Measurements from ENCODE around the gene IFITM10. TPM values are rescaled to one million over a fixed set of nuclear protein-coding genes. Genes with fewer than 3 reads are reported as not detected.
A peak's percentile ranks its signal among the peaks of the same experiment; 100 is the strongest.

Gene IFITM10
- total and polyA plus RNA-seq, 2 donors from 2014 or later: 2.3 to 6.4 TPM

DNA sequence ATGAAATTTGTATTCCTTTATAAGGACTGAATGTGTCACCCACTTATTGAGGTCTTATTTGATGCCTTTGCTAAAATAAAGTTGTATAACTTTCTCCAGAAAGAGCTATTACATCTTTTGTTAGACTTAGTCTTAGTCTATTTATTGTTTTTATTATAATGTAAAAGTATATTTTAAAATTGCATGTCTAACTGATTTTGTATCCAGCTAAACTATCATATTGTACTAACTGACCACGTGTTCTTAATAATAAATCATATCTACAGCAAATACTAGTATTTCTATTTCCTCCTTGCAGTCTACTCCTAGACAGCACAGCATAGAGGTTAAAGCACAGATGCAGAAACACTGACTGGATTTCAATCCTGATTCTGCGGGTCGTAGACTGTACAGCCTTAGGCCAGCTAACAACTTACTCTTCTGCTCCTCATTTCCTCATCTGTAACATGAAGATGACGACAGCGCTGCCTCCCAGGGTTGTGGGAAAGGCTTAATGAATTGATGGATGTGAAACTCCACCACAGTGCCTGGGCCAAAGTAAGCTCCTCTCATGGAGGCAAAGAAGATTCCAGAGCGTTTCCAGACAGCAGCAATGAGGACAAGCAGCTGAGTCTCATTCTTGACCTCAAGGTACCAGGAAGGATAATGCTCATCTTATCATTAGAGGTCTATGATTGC lies 13.2 kb downstream of the IFITM10 start:
- no peaks in the 10 kb centered on the region for H3K4me1 ChIP-seq (ENCODE audit: control insufficient read depth in 2 of 3, insufficient read depth in 2 of 3, low read depth in 1 of 3, low read length in 3 of 3)
- no peak overlapping the region for H3K27ac ChIP-seq (ENCODE audit: low read depth in 2 of 2, low read length in 2 of 2)
- intact Hi-C loops (cut with DNase I): no loop called here
- no peak overlapping the region for H3K4me3 ChIP-seq (ENCODE audit: low read length in 3 of 3)
- no peak overlapping the region for H3K9ac ChIP-seq (ENCODE audit: low read length in 3 of 3)
- TF ChIP-seq, protein P1, sequence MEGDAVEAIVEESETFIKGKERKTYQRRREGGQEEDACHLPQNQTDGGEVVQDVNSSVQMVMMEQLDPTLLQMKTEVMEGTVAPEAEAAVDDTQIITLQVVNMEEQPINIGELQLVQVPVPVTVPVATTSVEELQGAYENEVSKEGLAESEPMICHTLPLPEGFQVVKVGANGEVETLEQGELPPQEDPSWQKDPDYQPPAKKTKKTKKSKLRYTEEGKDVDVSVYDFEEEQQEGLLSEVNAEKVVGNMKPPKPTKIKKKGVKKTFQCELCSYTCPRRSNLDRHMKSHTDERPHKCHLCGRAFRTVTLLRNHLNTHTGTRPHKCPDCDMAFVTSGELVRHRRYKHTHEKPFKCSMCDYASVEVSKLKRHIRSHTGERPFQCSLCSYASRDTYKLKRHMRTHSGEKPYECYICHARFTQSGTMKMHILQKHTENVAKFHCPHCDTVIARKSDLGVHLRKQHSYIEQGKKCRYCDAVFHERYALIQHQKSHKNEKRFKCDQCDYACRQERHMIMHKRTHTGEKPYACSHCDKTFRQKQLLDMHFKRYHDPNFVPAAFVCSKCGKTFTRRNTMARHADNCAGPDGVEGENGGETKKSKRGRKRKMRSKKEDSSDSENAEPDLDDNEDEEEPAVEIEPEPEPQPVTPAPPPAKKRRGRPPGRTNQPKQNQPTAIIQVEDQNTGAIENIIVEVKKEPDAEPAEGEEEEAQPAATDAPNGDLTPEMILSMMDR (IDR thresholded peaks at IDR 0.05; ENCODE audit: borderline replicate concordance, extremely low read depth, insufficient read depth): no peak
- no peaks in the 10 kb centered on the region for H3K27me3 ChIP-seq (ENCODE audit: control insufficient read depth, insufficient read depth, low read length)
- FAIRE-seq (no peak), DNase-seq (no peak)
- H3K9me3 ChIP-seq (ENCODE audit: control insufficient read depth in 2 of 3, insufficient read depth in 1 of 3, low read length in 3 of 3): peaks cover 2 to 8% (median 5%) of the 10 kb centered on the region in 3 donors
- H3K36me3 ChIP-seq (ENCODE audit: control insufficient read depth in 2 of 3, insufficient read depth in 3 of 3, low read length in 3 of 3): no peaks in the 10 kb centered on the region

DNA sequence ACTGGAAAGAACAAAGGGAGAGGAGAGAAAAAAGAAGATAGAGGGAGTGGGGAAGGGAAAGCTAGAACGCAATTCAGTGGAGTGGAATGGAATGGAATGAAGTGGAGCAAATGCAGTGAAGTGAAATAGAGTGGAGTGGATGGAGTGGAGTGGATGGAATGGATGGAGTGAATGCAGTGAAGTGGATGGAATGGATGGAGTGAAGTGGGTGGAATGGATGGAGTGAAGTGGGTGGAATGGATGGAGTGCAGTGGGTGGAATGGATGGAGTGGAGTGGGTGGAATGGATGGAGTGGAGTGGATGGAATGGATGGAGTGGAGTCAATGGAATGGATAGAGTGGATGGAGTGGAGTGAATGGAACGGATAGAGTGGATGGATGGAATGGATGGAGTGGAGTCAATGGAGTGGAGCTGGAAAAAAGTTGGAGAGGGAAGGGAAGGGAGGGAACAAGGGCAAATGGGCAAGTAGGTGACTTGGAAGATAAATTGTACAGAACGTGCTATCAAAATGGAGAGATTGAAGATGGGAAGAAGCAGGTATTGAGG lies 13.9 kb downstream of the IFITM10 start:
- TF ChIP-seq, protein P1 (IDR thresholded peaks at IDR 0.05; ENCODE audit: borderline replicate concordance, extremely low read depth, insufficient read depth): no peak
- FAIRE-seq: no peak
- intact Hi-C loops (cut with DNase I): no loop called here
- H3K4me1 ChIP-seq (ENCODE audit: control insufficient read depth in 2 of 3, insufficient read depth in 2 of 3, low read depth in 1 of 3, low read length in 3 of 3): no peaks in the 10 kb centered on the region
- peaks cover 2 to 8% (median 5%) of the 10 kb centered on the region in 3 donors for H3K9me3 ChIP-seq (ENCODE audit: control insufficient read depth in 2 of 3, insufficient read depth in 1 of 3, low read length in 3 of 3)
- H3K27ac ChIP-seq (ENCODE audit: low read depth in 2 of 2, low read length in 2 of 2): no peak overlapping the region
- H3K9ac ChIP-seq (ENCODE audit: low read length in 3 of 3): no peak overlapping the region
- H3K4me3 ChIP-seq (ENCODE audit: low read length in 3 of 3): no peak overlapping the region
- no peaks in the 10 kb centered on the region for H3K36me3 ChIP-seq (ENCODE audit: control insufficient read depth in 2 of 3, insufficient read depth in 3 of 3, low read length in 3 of 3)
- H3K27me3 ChIP-seq (ENCODE audit: control insufficient read depth, insufficient read depth, low read length): no peaks in the 10 kb centered on the region
- DNase-seq: no peak

DNA sequence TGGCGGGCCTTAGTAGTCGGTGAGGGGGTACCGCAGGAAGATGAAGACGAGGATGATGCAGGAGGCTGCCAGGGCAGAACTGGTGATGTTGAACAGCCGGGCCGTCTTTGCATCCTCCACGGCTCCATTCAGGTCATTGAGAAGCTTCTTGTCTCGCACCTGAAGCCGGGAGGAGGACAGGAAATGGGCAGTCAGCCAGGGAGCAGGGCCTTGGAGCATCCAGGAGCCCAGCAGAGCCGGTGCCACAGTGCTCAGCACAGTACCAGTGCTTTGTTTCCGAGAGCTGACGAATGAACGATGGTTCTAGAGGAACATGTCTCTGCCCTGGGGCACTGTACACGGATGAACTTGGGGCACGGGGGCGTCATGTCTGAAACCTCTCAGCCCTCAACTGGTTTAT lies 15.1 kb downstream of the IFITM10 start:
- H3K9ac ChIP-seq (ENCODE audit: low read length in 3 of 3): no peak overlapping the region
- no peaks in the 10 kb centered on the region for H3K36me3 ChIP-seq (ENCODE audit: control insufficient read depth in 2 of 3, insufficient read depth in 3 of 3, low read length in 3 of 3)
- FAIRE-seq (no peak), DNase-seq (peak in 1 of 5 donors; percentile 16)
- H3K27ac ChIP-seq (ENCODE audit: low read depth in 2 of 2, low read length in 2 of 2): no peak overlapping the region
- intact Hi-C loops (cut with DNase I): no loop called here
- H3K9me3 ChIP-seq (ENCODE audit: control insufficient read depth in 2 of 3, insufficient read depth in 1 of 3, low read length in 3 of 3): peaks cover 2 to 8% (median 5%) of the 10 kb centered on the region in 3 donors
- H3K4me3 ChIP-seq (ENCODE audit: low read length in 3 of 3): no peak overlapping the region
- no peaks in the 10 kb centered on the region for H3K27me3 ChIP-seq (ENCODE audit: control insufficient read depth, insufficient read depth, low read length)
- no peaks in the 10 kb centered on the region for H3K4me1 ChIP-seq (ENCODE audit: control insufficient read depth in 2 of 3, insufficient read depth in 2 of 3, low read depth in 1 of 3, low read length in 3 of 3)
- TF ChIP-seq, protein P1 (IDR thresholded peaks at IDR 0.05; ENCODE audit: borderline replicate concordance, extremely low read depth, insufficient read depth): no peak

Measured in kidney (tissue), 14 donors.